GM23338 (cell line): ENCODE measurements around the gene OR6B3. TPM values are rescaled to one million over a fixed set of nuclear protein-coding genes. Genes with fewer than 3 reads are reported as not detected.

ENCODE experiments used
- CREB1 ChIP-seq: fragments of 250-450 bp; sonication (Bioruptor Pico); IDR thresholded peaks from 2 replicates; pipeline ENCODE4 v1.5.0; 2020; ENCODE audit warnings: low read depth, mild to moderate bottlenecking, moderate library complexity
- polyA plus RNA-seq: library from polyadenylated mRNA; unstranded; fragments of >200 nt; fragmentation: Nextera tagmentation; extraction: Ambion mirVana; gene quantifications from 2 replicates; pipeline ENCODE4 v1.2.1, GENCODE V29; 2016
- total RNA-seq: library from RNA; depleted of rRNA; stranded (reverse); fragments of >200 nt; shearing (Covaris generic); gene quantifications from 2 replicates; pipeline ENCODE4 v1.2.3, GENCODE V29; 2014; rRNA removed

OR6B3 gene
- total and polyA plus RNA-seq, 2 experiments from 2014 or later = not detected

GRCh38 chr2:239997686-239998409 lies 55.5 kb downstream of the OR6B3 start (continued):
- no peak for TF ChIP-seq CREB1 (CRISPR knock-in tag)

Other genes starting within 250 kb of the OR6B3 start
- 113 and 156 TPM in 2 replicates for gene NDUFA10, start 28.2 kb downstream of the OR6B3 start, total RNA-seq
- gene NDUFA10, start 28.2 kb downstream of the OR6B3 start, polyA plus RNA-seq = 64.8 and 81.0 TPM in 2 replicates
- gene OR6B2, start 23.1 kb downstream of the OR6B3 start, total RNA-seq = not detected in 2 replicates
- not detected in 2 replicates for gene OR6B2, start 23.1 kb downstream of the OR6B3 start, polyA plus RNA-seq
- 91.7 and 160 TPM in 2 replicates for gene COPS9, start 82.8 kb upstream of the OR6B3 start, total RNA-seq
- gene COPS9, start 82.8 kb upstream of the OR6B3 start, polyA plus RNA-seq = 629 and 651 TPM in 2 replicates
- gene OTOS, start 87.1 kb upstream of the OR6B3 start, total RNA-seq = not detected in 2 replicates
- 0.40 TPM in 1 of 2 replicates, not detected in the other for gene OTOS, start 87.1 kb upstream of the OR6B3 start, polyA plus RNA-seq